Central memory CD4-positive, alpha-beta T cell (primary cell): ENCODE results near the gene GSC.
"Not testable (repeated sequence)": the region's sequence is repeated elsewhere in the genome, so short reads cannot be mapped to it uniquely, and the experiment has no call there.

ENCODE experiments used
- DNase-seq: peaks from one replicate; pipeline ENCODE4 v3.0.0; 2022

Gene GSC

DNA sequence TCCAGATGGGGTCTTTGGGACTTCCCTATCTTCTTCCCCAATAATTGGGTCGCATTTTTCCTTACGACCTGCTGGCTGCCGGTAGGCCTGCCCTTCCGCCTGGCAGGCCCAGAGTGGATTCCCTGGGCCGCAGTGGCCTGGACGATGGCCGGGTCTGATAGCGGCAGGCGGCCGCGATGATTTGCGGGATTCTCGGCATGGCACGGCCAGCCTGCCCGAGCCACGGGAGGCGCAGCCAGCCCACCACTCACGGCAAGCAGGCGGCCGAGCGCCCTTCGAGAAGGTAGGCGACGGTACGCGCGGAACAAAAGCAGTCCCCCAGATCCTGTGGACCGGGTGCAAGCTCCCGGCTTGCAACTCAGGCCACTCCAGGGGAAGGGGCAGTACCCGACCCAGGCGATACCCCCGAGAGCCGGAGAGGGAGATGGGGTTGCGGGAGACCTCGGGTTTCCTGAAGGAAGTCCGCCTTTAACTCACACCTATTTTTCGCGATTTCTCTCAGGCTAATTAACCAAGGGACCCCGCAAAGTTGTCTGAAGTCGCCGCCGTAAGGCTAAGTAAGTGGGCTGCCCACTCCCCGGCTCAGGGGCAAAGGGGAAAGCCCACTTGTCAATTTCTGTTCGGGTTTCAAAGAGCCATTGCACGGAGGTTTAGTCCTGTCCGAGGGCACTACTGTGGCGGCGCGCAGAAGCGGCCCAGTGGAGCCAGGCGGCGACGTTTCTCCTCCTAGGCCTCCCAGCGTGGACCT is 1.4 kb upstream of the GSC start:
- DNase-seq = no peak

DNA sequence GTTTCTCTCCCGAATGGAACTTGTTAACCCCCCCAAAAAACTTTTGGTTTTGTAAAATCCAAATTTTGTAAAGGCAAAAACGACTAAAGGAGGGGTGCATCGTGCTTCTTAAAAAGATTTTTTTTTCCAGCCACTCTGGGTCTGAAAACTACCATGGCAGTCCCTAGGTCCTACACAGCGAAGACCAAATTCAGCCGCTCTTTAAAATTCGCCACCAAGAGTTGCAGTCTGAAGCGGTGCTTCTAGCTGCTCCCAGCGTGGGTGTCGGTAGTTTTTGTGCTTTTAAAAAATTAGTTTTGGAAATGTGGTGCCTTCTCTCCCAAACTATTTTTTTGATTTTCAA is 873 bp upstream of the GSC start:
- no peak for DNase-seq

DNA sequence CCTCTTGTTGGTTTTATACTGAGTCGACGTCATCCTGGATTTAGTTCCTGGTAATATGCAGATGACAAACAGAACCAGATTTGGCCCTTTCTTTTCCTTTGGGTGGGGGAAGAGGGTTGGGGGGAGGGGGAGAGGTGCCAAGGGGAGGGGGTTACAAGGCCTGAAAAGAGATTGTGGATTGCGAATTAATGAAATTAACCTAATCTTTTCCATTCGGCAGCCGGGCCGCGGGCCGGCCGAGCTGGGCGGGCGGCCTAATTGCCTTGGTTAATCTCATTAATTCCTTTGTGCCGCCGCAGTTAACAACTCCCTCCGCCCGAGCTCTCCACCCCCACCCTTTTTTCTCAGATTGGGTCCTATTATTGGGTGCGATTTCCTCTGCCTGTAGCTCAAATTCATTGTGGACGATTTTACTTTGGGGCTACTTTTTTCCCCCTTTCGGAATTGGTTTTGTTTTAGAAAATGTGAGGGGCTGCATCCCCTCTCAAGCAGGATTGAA is 387 bp upstream of the GSC start:
- no peak for DNase-seq

DNA sequence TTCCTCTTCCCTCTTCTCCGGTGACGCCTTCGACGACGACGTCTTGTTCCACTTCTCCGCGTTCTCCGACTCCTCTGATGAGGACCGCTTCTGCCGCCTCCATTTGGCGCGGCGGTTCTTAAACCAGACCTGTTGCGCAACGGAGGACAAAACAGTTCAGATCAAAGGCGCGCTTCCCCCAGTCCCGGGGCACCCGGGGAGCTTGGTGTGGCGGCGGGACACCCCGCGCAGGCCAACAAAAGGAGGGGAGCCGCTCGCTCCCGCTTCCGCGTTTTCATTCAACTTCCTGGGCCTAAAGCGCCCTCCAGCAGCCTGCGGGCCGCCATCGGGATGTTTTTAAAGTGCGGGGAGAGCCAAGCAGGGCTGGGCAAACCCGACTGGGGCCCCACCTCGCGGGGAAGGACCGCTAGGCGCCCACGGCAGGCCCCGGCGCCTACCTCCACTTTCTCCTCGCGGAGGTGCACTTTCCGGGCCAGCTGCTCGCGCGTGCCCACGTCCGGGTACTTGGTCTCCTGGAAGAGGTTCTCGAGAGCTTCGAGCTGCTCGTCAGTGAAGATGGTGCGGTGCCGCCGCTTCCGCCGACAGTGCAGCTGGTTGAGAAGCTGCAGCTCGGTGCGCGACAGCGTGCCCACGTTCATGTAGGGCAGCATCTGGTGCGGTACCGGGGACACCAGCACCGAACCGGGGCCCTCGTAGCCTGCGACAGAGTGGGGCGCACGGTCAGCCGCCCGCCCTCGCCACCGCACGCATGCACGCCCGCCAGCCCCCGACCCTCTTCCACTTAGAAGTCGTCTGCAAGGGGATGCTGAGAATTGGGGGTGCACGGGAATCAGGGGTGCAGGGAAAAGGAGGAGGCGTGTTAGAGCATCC is 1.2 kb downstream of the GSC start:
- DNase-seq = peak; percentile 4

DNA sequence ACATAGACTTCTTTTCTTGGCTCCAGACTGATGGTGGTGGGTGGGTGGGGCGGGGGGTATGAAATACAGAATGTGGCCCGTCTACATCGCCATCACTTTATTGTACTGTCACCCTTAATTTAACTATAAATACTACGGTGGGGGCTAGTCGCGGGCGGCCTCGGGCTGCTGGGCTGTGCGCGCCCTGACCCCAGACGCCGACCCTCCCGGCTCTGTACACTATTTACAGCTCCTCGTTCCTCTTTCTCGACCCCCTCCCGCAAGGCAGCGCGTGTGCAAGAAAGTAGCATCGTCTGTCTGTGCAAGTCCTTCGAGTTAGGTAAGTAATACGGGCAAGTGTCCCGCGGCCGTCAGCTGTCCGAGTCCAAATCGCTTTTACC is 1.8 kb downstream of the GSC start:
- DNase-seq = no peak

DNA sequence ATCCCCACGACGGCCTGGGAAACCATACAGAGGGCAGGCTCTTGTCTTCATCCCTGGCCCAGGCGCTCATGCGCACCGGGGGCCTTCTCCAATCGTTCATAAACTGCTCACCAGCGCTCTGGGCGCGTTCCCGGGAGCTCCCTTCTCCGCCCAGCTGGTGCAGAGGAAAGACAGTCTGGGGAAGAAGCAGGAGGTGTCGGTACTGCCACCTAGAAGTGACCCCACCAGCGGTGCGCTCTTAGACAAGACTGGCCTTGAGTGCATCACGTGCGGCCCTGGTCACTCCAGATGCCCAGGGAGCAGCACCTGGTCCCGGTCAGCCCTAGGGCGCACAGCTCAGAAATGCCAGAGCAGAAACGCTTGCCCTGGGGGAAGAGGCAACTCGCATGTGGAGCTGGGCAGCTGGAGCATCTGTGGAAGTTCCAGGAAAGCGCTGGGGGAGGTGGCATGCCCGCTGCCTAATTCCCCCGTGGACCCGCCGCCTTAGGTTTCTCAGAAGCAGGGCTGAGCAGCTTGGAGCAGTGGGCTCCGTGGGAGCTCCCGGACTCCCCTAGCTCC is 2.5 kb downstream of the GSC start:
- DNase-seq = no peak

DNA sequence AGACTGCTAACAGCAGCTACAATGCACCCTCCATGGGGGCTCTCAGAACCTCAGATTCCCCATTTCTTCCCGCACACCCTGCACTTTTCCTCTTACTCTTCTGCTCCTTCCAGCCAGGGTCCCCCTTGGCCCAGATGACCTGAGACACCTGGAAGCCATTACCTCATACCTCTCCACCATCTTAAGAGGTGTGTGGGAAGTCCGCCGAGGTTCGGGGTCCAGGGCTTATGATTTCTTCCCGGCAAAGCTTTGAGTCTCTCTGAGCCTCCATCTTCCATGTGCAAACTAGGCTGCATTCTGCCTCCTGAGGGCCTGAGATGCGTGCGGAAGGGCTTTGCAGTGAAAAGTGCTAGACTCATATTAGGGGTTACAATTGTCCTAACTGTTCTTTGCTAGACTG is 5.3 kb downstream of the GSC start:
- no peak for DNase-seq

DNA sequence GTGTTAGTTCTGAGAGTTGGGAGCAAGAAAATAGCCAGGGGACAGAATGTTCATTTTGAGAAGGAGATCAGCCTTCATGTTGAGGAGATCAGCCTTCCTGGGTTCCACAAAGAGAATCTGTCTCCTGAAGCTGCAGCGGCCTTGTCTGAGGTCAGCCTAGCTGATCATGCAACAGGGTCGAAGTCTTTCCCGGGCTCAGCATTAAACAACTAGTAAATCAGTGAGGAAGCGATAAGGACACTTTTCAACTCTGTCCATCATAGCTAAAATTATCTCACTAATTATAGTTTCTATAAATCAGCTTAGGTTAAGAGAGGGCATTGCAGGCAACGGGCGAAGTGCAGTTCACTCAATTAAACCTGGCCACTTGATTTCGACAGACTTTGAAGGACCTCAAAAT is 7.5 kb downstream of the GSC start:
- no peak for DNase-seq

DNA sequence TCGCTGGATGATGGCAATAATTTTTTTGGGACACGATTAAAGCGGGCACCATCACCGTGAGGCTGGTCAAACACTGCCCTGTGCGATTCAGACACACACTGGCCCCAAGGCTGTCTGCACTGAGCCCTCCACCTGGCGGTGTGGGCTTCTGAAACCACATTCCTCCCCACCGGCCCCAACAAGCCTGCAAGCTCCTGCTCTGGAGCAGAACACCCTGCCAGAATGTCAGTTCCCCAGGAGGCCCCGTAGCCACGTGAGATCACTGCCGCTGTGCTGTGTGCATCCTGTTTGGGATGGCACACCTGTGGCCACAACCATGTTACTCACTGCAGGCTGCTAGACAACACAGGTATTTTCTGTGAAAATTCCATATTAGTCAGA is 7.9 kb downstream of the GSC start:
- no peak for DNase-seq

DNA sequence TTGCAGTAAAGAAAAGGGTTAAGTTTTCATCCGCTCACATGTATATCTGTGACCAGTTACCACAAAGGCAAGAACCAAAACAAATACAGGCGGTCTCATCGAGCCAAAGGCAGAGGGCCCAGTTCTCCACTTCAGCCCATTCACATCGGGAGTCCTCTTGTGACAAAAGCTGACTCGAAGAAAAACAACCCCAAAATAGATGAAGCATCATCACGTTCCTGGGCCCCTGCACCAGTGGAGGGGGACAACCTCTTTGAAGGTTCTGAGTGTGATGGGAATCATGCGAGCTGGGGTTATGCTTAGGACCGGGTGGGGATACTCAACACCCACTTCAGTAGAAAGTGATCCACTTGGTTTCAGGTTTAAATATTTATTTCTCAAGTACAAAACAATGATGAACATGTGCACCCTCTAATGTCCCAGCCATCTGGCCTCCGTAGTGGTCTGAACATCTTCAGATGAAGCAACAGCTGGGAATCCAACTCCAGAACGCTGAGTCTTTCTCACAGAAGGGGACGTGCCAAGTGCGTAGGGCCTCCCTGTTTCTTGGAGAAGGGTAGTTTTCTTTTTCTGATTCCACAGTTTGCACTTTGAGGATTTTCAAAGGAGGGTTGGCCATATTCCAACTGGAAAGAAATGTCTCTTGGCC is 8.4 kb downstream of the GSC start:
- DNase-seq = no peak

DNA sequence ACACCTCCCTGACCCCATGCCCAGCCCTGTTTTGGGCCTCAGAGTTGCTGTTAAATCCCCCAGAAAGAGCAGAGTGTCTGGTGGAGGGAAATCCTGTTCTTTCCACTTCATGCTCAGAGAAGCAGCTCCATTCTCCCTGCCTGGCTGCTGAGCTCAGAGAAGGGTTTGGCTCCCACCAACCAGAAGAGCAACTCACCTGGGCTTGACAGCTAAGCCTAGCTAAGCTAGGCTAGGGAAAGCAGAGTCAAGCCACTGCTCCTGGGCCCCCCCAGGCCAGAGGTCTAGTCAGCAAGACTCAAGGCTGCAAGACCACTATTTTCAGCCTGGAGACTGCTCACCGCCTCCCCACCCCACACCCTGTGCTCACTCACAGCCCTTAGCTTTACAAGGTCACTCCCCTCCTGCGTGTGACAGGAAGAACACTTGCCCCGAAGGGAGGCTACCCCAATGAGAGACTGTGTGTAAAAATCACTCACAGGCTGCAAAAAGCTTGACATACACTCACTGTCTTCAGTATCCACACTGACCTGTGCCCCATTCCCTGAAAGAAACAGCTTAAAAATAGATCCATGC is 13.5 kb downstream of the GSC start:
- DNase-seq = no peak

DNA sequence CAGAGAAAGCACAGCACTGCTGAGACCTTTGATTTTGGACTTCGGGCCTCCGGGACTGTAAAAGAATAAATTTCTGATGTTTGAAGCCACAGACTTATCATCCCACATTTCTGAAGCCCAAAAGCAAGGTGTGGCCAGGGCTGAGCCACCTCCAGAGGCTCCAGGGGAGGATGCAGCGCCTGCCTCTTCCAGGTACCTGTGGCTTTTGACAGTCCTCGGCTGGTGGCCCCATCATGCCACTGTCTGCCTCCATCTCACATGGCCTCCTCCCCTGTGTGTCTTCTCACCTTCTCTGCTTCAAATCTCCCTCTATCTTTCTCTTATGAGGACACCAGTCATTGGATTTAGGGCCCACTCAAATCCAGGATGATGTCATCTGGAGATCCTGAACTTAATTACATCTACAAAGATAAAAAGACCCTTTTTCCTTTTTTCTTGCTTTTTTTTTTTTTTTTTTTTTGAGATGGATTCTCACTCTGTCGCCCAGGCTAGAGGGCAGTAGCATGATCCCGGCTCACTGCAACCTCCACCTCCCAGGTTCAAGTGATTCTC is 15.4 kb downstream of the GSC start:
- no peak for DNase-seq

DNA sequence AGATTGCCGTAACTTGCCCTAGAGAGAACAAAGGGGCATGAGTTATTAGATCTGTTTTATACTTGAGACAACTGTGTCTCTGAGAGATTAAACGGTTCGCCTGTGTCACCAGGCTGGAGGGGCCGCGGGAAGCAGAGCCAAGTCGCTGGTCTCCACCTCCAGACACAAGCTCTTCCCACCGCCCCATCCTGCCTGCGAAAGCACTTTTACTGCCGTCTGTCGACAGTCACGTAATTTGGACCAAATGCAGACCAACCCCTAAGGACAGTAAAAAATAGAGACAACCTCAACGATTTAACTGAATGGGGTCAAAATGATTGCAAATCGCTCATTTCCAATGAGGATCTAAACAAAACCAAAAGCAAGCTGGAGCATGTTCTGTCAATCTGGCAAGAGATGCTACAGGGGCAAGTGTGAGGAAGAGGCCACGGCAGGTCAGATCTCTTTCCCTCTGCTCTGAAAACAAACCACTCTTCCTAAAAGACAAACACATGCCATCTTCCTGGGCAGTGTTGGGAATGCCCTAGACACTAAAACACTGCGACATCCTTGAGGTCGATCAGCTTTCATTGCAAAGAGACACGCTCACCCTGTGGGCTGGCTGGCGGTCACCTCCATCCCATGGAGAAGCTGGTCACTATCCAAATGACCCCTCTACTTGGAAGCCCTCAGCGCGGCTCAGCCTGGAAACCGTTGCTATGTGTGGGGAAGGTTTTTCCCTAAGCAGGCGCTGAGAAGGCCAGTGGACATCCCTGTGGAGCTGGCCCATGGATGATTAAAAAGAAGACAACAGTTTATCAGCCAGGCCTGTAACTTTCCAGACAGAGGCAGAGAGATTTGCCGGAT is 17.1 kb downstream of the GSC start:
- no peak for DNase-seq

DNA sequence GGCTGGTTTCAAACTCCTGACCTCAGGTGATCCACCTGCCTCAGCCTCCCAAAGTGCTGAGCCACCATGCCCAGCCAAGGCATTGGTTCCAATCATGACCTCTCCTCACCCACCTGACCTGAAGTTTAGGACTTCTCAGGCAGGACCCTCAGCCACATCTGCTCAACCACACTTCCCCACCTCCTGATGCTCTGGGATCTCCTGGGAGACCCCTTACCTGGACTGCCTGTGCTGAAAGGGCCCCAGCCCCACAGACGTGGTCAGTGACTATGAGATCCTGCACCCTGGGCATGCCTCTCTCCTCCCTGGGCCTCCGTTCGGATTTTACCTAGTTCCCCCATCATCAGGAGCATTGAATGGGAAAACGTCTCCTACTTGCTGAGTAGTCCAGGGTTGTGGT is 18.0 kb downstream of the GSC start:
- DNase-seq = no peak

DNA sequence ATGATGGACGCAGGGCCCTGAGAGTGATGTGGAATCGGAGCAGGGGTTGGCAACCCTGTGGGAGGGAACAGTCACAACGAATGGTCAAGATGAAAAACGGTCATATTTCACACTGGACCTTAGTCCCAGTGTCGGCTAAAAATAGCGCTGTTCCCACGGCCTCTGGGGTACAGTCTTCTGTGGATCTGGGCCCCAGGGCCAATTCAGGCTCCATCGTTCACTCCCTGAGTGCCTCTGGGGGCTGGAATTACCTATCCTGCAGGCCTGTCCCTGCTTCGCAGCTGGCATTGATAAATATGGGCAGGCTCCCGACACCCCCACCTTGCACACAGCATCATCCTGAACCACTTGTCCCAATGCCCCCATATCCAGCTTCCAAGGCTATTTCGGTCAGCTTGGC is 18.6 kb downstream of the GSC start:
- no peak for DNase-seq

DNA sequence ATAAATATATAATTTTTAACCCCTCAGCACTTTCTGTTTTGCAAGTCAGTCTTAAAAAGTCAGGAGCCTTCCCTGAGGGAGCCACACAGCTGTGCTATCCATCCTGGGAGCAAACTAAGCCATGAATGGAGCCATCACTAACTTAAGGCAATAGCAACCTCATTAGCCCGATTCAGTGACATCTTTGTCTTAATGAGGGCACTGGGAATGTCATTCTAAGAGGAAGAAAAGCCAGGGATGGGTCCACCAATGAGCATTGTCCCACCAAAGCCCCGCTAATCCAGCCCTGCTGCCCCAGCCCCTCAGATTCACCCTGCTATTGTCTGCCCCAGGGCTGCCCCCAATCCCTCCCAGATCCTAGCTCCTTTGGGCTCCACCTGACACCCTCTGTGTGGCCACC is 19.5 kb downstream of the GSC start:
- no peak for DNase-seq

DNA sequence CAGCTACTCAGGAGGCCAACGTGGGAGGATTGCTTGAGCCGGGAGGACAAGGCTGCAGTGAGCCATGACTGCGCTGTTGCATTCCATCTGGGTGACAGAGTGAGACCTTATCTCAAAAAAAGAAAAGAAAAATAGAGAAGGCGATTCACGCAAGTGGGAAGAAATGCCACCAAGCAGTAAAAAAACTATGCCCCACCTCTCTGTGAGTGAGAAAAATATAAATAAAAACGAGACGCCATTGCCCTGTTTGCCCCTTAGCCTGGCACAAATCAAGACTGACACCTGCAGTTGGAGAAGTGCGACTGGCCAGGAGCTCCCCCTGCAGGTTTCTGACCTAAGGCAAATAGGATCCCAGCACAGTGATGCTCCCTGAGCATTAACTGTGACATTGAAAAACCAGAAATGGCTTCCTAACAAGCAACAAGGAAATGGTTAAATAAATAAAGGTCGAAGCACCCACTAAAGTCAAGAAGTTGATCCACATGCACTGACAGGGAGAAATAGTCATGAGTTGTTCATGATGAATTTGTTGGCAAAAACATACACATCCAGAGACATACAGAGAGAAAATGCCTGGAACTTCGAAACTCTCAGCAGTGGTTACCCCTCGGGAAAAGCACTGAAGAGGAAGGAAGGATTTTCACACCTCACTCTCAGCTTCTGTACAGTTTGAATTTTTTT is 21.1 kb downstream of the GSC start:
- DNase-seq = no peak

DNA sequence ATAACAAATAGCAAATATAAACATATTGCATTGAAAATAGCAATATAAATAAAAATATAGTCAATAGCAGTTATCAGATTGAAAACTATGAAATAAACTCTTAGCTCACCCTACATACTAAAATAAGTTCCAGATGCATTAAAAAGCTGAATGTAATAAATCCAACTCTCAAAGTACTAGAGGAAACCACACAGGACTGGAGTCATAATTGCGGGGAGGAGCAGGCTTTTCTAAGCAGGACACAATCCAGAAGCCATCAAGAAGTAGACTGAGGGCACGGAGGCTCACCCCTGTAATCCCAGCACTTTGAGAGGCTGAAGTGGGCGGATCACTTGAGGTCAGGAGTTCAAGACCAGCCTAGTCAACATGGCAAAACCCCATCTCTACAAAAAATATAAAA is 22.2 kb downstream of the GSC start:
- no peak for DNase-seq

DNA sequence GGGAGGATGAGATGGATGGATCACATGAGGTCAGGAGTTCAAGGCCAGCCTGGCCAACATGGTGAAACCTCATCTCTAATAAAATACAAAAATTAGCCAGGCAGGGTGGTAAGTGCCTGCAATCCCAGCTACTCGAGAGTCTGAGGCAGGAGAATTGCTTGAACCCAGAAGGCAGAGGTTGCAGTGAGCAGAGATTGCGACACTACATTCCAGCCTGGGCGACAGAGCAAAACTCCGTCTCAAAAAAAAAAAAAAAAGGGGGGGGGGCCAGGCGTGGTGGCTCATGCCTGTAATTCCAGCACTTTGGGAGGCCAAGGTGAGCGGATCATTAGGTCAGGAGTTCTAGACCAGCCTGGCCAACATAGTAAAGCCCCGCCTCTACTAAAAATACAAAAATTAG is 22.8 kb downstream of the GSC start:
- not testable (repeated sequence) for DNase-seq

DNA sequence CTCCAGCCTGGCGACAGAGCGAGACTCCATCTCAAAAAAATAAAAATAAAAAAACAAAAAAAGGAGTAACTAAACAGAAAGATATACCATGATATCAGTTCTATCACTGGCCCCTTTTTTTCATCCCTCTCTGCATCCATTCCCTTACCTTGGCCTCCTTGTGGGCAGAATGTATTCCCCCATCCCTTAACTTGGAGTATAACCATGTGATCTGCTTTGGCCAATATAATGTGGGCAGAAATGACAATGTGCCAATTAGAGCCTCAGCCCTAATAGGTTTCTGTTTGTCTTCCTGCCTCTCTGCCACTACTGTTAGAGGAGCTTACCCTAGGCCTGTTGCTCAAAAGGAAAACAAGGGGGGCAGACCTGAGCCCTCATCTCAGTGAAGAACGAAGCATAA is 23.8 kb downstream of the GSC start:
- DNase-seq = no peak

DNA sequence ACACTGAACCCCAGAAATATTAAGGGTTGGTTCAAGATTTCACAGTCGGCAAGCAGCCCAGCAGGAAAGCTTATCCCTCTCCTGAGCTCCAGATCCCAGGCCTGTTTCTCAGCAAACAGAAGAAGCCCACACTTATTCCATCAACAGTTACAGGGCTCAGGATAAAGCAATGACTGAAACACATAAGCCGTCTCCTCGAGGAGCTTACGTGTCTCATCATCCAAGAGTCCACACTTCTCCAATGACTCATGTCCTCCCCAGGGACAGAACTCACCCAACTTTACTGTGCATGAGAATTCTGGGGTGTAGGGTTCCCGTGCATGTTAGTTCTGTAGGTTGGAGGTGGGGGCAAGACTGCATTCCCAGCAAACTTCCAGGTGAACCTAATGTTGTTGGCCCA is 31.2 kb downstream of the GSC start:
- DNase-seq = no peak
